ENCODE measurements around the gene ZBTB46.

GRCh38 chr20:63755933-63756647 is 75.0 kb downstream of the ZBTB46 start:
- TF ChIP-seq CTCF (IDR thresholded peaks at IDR 0.05; ENCODE audit: borderline replicate concordance, extremely low read depth, low read length, poor library complexity, severe bottlenecking) (no peak), EZH2 (IDR thresholded peaks at IDR 0.05; ENCODE audit: borderline replicate concordance, low read depth, low read length, severe bottlenecking) (no peak)

All from DND-41 (cell line).